GM23248 (cell line): ENCODE results near the gene RPS6KA4. TPM values are rescaled to one million over a fixed set of nuclear protein-coding genes. Genes with fewer than 3 reads are reported as not detected.

Experiments
- DNase-seq: peaks from one replicate; pipeline ENCODE4 v3.0.0-alpha.2; 2015
- H2AFZ ChIP-seq: fragments of 200-600 bp; sonication (generic); 2 replicates; pipeline ENCODE4 v1.6.1; 2016; ENCODE audit warnings: antibody characterized with exemption
- H3F3A ChIP-seq: fragments of 200-600 bp; sonication (generic); 2 replicates; pipeline ENCODE4 v1.6.1; 2016; ENCODE audit warnings: mild to moderate bottlenecking, antibody characterized with exemption, mixed run types; ENCODE audit not compliant: insufficient read depth
- H3K27ac ChIP-seq: fragments of 200-600 bp; sonication (generic); 2 replicates; pipeline ENCODE4 v1.5.1; 2016; ENCODE audit warnings: mild to moderate bottlenecking
- H3K27me3 ChIP-seq: fragments of 200-600 bp; sonication (generic); replicated peaks from 2 replicates; pipeline ENCODE4 v1.6.1; 2016; ENCODE audit warnings: mild to moderate bottlenecking; ENCODE audit not compliant: insufficient read depth
- H3K36me3 ChIP-seq: fragments of 200-600 bp; sonication (generic); 2 replicates; pipeline ENCODE4 v1.6.1; 2016; ENCODE audit warnings: low read depth, mild to moderate bottlenecking
- H3K4me1 ChIP-seq: fragments of 200-600 bp; sonication (generic); 2 replicates; pipeline ENCODE4 v1.6.1; 2016; ENCODE audit warnings: mild to moderate bottlenecking; ENCODE audit not compliant: insufficient read depth
- H3K4me2 ChIP-seq: fragments of 200-600 bp; sonication (generic); one replicate; pipeline ENCODE4 v1.6.1; 2016; ENCODE audit warnings: mild to moderate bottlenecking; ENCODE audit not compliant: unreplicated experiment
- H3K4me3 ChIP-seq: fragments of 200-600 bp; sonication (generic); 2 replicates; pipeline ENCODE4 v1.5.1; 2016; ENCODE audit warnings: mild to moderate bottlenecking
- H3K79me2 ChIP-seq: fragments of 200-600 bp; sonication (generic); 2 replicates; pipeline ENCODE4 v1.6.1; 2016; ENCODE audit warnings: mild to moderate bottlenecking; ENCODE audit not compliant: insufficient read depth
- H3K9ac ChIP-seq: fragments of 200-600 bp; sonication (generic); 2 replicates; pipeline ENCODE4 v1.6.1; 2016; ENCODE audit warnings: mild to moderate bottlenecking
- H3K9me2 ChIP-seq: fragments of 200-600 bp; sonication (generic); 2 replicates; pipeline ENCODE4 v1.6.1; 2016; ENCODE audit warnings: mixed run types, mild to moderate bottlenecking, moderate library complexity; ENCODE audit not compliant: insufficient read depth
- H3K9me3 ChIP-seq: fragments of 200-600 bp; sonication (generic); one replicate; pipeline ENCODE4 v1.6.1; 2017; ENCODE audit warnings: low read depth
- H4K20me1 ChIP-seq: fragments of 200-600 bp; sonication (generic); 2 replicates; pipeline ENCODE4 v1.6.0; 2016; ENCODE audit not compliant: insufficient read depth
- EZH2 ChIP-seq: fragments of 200-600 bp; sonication (generic); IDR thresholded peaks from 2 replicates; pipeline ENCODE4 v1.6.1; 2018; ENCODE audit warnings: antibody characterized with exemption, mild to moderate bottlenecking; ENCODE audit not compliant: insufficient read depth, poor library complexity, severe bottlenecking
- EZH2phosphoT487 ChIP-seq: fragments of 200-600 bp; sonication (generic); IDR thresholded peaks from 2 replicates; pipeline ENCODE4 v1.6.1; 2018; ENCODE audit warnings: antibody characterized with exemption, moderate library complexity, mild to moderate bottlenecking, low read depth; ENCODE audit not compliant: insufficient read depth
- WGBS, 2 experiments: methylation state at CpG; one replicate each; pipeline ENCODE4 v1.1.6; 2015 to 2017; ENCODE audit warnings: low lambda C conversion rate in 2 of 2, low coverage in 1 of 2; ENCODE audit errors: missing lambda C conversion rate in 2 of 2; 5-methylcytosine and 5-hydroxymethylcytosine counted together
- in situ Hi-C: fragments of 300-500 bp; cut with MboI; formaldehyde crosslinking; loops from 2 replicates; pipeline ENCODE4 v1.15.0; 2020
- polyA plus RNA-seq: library from polyadenylated mRNA; unstranded; fragments of >200 nt; fragmentation: Nextera tagmentation; extraction: Ambion mirVana; gene quantifications from 2 replicates; pipeline ENCODE4 v1.2.1, GENCODE V29; 2016
- total RNA-seq: library from RNA; depleted of rRNA; stranded (reverse); fragments of >200 nt; shearing (Covaris generic); gene quantifications from 2 replicates; pipeline ENCODE4 v1.2.3, GENCODE V29; 2014

The RPS6KA4 gene
- total and polyA plus RNA-seq, 2 experiments from 2014 or later: 12.2 to 61.0 TPM

DNA sequence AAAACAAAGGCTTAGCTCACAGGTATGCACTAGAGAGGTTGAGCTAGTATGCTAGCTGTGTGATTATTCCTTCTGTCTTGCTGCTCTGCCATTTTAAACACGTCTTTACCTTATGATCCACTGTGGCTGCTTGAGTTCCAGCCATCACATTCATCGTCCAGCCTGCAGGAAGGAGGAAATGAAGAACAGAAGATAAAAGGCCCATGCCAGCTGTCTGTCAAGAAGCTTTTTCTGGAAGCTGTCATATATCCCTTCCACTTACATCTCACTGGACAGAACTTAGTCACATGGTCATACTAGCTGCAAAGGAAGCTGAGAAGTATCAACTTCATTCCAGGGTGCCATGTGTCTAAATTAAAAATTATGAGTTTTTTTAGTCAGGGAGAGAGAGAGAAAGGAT is 31.6 kb upstream of the RPS6KA4 start:
- Histone ChIP-seq H2AFZ (no peak overlapping the region), H3K27me3 (no peaks in the 10 kb centered on the region), H3K4me1 (peaks cover 9% of the 10 kb centered on the region), H3K27ac (no peak overlapping the region), H3K79me2 (no peaks in the 10 kb centered on the region), H3F3A (no peaks in the 10 kb centered on the region), H4K20me1 (no peaks in the 10 kb centered on the region), H3K9me2 (no peaks in the 10 kb centered on the region), H3K9me3 (no peaks in the 10 kb centered on the region), H3K36me3 (no peaks in the 10 kb centered on the region), H3K9ac (no peak overlapping the region), H3K4me3 (no peak overlapping the region), H3K4me2 (no peak overlapping the region)
- no peak for TF ChIP-seq EZH2
- TF ChIP-seq EZH2phosphoT487: no peak
- no peak for DNase-seq
- in situ Hi-C loops: no loop called here
- WGBS, 2 experiments: 71 to 77% methylated on average over 2 of the region's 2 CpGs

DNA sequence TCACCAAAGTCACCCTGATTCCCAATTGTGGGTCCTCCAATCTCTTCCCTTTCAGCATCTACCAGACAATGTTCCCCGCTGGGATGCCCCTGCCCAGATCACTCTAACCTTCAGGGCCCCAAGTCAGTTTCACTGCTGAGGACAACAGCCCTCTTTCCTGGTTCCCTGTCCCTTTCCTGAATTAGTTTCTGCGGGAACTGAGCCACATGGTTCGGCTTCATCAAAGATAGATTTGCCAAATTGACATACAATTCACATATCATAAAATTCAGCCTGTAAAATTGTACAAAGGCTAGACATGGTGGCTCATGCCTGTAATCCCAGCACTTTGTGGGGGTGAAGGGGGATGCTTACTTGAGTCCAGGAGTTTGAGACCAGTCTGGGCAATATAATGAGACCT is 31.0 kb upstream of the RPS6KA4 start:
- Histone ChIP-seq H3K9me3 (no peaks in the 10 kb centered on the region), H3K4me2 (no peak overlapping the region), H3F3A (no peaks in the 10 kb centered on the region), H3K9me2 (no peaks in the 10 kb centered on the region), H3K79me2 (no peaks in the 10 kb centered on the region), H3K27me3 (no peaks in the 10 kb centered on the region), H3K9ac (no peak overlapping the region), H3K4me3 (no peak overlapping the region), H4K20me1 (no peaks in the 10 kb centered on the region), H3K27ac (no peak overlapping the region), H2AFZ (no peak overlapping the region), H3K4me1 (peaks cover 9% of the 10 kb centered on the region), H3K36me3 (no peaks in the 10 kb centered on the region)
- WGBS, 2 experiments: 76% methylated on average over 3 of the region's 3 CpGs
- TF ChIP-seq EZH2 (no peak), EZH2phosphoT487 (no peak)
- in situ Hi-C loops: no loop called here
- DNase-seq: no peak

GRCh38 chr11:64330888-64331287 is 28.1 kb upstream of the RPS6KA4 start:
- H3K27me3 ChIP-seq: no peaks in the 10 kb centered on the region
- H3F3A ChIP-seq: no peaks in the 10 kb centered on the region
- H3K27ac ChIP-seq: no peak overlapping the region
- H3K4me2 ChIP-seq: no peak overlapping the region
- no peaks in the 10 kb centered on the region for H3K79me2 ChIP-seq
- H2AFZ ChIP-seq: no peak overlapping the region
- no peak overlapping the region for H3K4me3 ChIP-seq
- no peaks in the 10 kb centered on the region for H3K36me3 ChIP-seq
- peaks cover 9% of the 10 kb centered on the region for H3K4me1 ChIP-seq
- no peaks in the 10 kb centered on the region for H3K9me3 ChIP-seq
- H4K20me1 ChIP-seq: no peaks in the 10 kb centered on the region
- in situ Hi-C loops: no loop called here
- H3K9me2 ChIP-seq: no peaks in the 10 kb centered on the region
- 77 to 84% methylated on average over 10 to 11 of the region's 11 CpGs for WGBS, 2 experiments
- TF ChIP-seq EZH2: no peak
- TF ChIP-seq EZH2phosphoT487: no peak
- no peak for DNase-seq
- no peak overlapping the region for H3K9ac ChIP-seq

- no peaks in the 10 kb centered on the region for H4K20me1 ChIP-seq
- DNase-seq: peak; percentile 98
- no peaks in the 10 kb centered on the region for H3K27me3 ChIP-seq
- peak overlapping the region; percentile 54 for H2AFZ ChIP-seq
- no peaks in the 10 kb centered on the region for H3K79me2 ChIP-seq
- H3K36me3 ChIP-seq: no peaks in the 10 kb centered on the region
- no peak overlapping the region for H3K9ac ChIP-seq
- peak overlapping the region; percentile 12; the same call in 1 of the 2 replicates for H3K4me3 ChIP-seq
- no peaks in the 10 kb centered on the region for H3K9me3 ChIP-seq
- H3F3A ChIP-seq: no peaks in the 10 kb centered on the region
- TF ChIP-seq EZH2 (no peak), EZH2phosphoT487 (no peak)
- peak overlapping the region; percentile 30 for H3K4me2 ChIP-seq
- 33% methylated on average over 20 of the region's 20 CpGs for WGBS, 2 experiments
- H3K4me1 ChIP-seq: peaks cover 9% of the 10 kb centered on the region
- H3K9me2 ChIP-seq: no peaks in the 10 kb centered on the region
- H3K27ac ChIP-seq: no peak overlapping the region
- in situ Hi-C loops: no loop called here
Measured at GRCh38 chr11:64331569-64332371, 27.2 kb upstream of the RPS6KA4 start.

DNA sequence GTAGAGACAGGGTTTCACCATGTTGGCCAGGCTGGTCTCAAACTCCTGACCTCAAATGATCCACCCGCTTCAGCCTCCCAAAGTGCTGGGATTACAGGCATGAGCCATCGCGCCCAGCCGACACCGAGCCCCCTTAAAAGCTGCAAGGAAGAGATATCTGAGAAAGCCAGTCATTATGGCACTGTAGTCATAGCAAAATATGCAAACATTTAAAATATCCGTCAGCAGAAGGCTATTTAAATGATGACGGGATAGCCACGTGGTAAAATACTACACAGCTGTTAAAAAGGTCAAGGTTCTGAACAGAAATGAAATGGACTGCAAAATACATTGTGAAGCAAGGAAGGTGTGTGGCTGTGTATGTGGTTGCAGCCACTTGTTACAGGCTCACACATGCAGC is 25.4 kb upstream of the RPS6KA4 start:
- Histone ChIP-seq H3K36me3 (no peaks in the 10 kb centered on the region), H3K4me1 (peaks cover 9% of the 10 kb centered on the region), H3K9ac (no peak overlapping the region), H2AFZ (no peak overlapping the region), H3K9me2 (no peaks in the 10 kb centered on the region), H3K27me3 (no peaks in the 10 kb centered on the region), H3K79me2 (no peaks in the 10 kb centered on the region), H3K27ac (no peak overlapping the region), H3K4me3 (no peak overlapping the region), H3F3A (no peaks in the 10 kb centered on the region), H3K9me3 (no peaks in the 10 kb centered on the region), H3K4me2 (no peak overlapping the region), H4K20me1 (no peaks in the 10 kb centered on the region)
- TF ChIP-seq EZH2phosphoT487 (no peak), EZH2 (no peak)
- in situ Hi-C loops: no loop called here
- no peak for DNase-seq
- WGBS, 2 experiments: 81 to 86% methylated on average over 8 of the region's 8 CpGs
